SK-N-SH treated with all-trans-retinoic acid at 6 μM for 48 hours (cell line): Measurements from ENCODE around the gene PGLYRP2.

Experiments used
- CREB5 ChIP-seq: fragments of 250-450 bp; sonication (Bioruptor Pico); IDR thresholded peaks from 2 replicates; pipeline ENCODE4 v1.5.1; 2020; ENCODE audit warnings: low read depth, mild to moderate bottlenecking, moderate library complexity
- CSDC2 ChIP-seq: fragments of 250-450 bp; sonication (Bioruptor Pico); IDR thresholded peaks from 2 replicates; pipeline ENCODE4 v1.5.0; 2020; ENCODE audit warnings: mild to moderate bottlenecking, moderate library complexity
- ESRRG ChIP-seq: fragments of 250-450 bp; sonication (Bioruptor Pico); IDR thresholded peaks from 2 replicates; pipeline ENCODE4 v1.6.1; 2021; ENCODE audit warnings: mild to moderate bottlenecking
- OSR1 ChIP-seq: fragments of 250-450 bp; sonication (Bioruptor Pico); IDR thresholded peaks from 2 replicates; pipeline ENCODE4 v1.8.0; 2022; ENCODE audit warnings: moderate library complexity, mild to moderate bottlenecking, inconsistent platforms
- PATZ1 ChIP-seq: fragments of 250-450 bp; sonication (Bioruptor Pico); IDR thresholded peaks from 2 replicates; pipeline ENCODE4 v1.8.0; 2020; ENCODE audit warnings: mild to moderate bottlenecking, moderate library complexity, borderline replicate concordance
- TCF4 ChIP-seq: fragments of 250-450 bp; sonication (Bioruptor Pico); IDR thresholded peaks from 2 replicates; pipeline ENCODE4 v1.8.0; 2021; ENCODE audit warnings: mild to moderate bottlenecking, moderate library complexity, borderline replicate concordance
- TOX ChIP-seq: fragments of 250-450 bp; sonication (Bioruptor Pico); IDR thresholded peaks from 2 replicates; pipeline ENCODE4 v1.8.0; 2021; ENCODE audit warnings: mild to moderate bottlenecking, moderate library complexity, borderline replicate concordance
- ZC3H10 ChIP-seq: fragments of 250-450 bp; sonication (Bioruptor Pico); IDR thresholded peaks from 2 replicates; pipeline ENCODE4 v1.5.1; 2021; ENCODE audit warnings: mild to moderate bottlenecking, moderate library complexity
- ZFP3 ChIP-seq: fragments of 250-450 bp; sonication (Bioruptor Pico); IDR thresholded peaks from 2 replicates; pipeline ENCODE4 v1.5.0; 2020; ENCODE audit warnings: mild to moderate bottlenecking, moderate library complexity
- ZFP30 ChIP-seq: fragments of 450-650 bp; formaldehyde crosslinking; IDR thresholded peaks from 2 replicates; pipeline ENCODE4 v1.5.0; 2022; ENCODE audit warnings: mild to moderate bottlenecking, moderate library complexity
- ZNF565 ChIP-seq: fragments of 450-650 bp; formaldehyde crosslinking; conservative IDR thresholded peaks from 2 replicates; pipeline ENCODE4 v1.5.0; 2020; ENCODE audit warnings: low read depth, mild to moderate bottlenecking, moderate library complexity
- ZNF70 ChIP-seq: fragments of 450-650 bp; formaldehyde crosslinking; IDR thresholded peaks from 2 replicates; pipeline ENCODE4 v1.5.0; 2020; ENCODE audit warnings: mild to moderate bottlenecking, moderate library complexity

GRCh38 chr19:15423130-15423529 lies 56.2 kb downstream of the PGLYRP2 start:
- no peak for TF ChIP-seq PATZ1 (CRISPR knock-in tag)
- TF ChIP-seq ZFP3: no peak
- TF ChIP-seq ESRRG: no peak
- TF ChIP-seq ZNF565: no peak
- no peak for TF ChIP-seq TOX
- no peak for TF ChIP-seq ZC3H10 (CRISPR knock-in tag)
- TF ChIP-seq CREB5 (CRISPR knock-in tag): no peak
- TF ChIP-seq OSR1: no peak
- TF ChIP-seq TCF4 (CRISPR knock-in tag): no peak
- no peak for TF ChIP-seq ZFP30 (CRISPR knock-in tag)
- TF ChIP-seq CSDC2 (CRISPR knock-in tag): no peak
- TF ChIP-seq ZNF70 (CRISPR knock-in tag): no peak
